K562 (cell line): ENCODE data around the gene DAB1. TPM values are rescaled to one million over a fixed set of nuclear protein-coding genes. Genes with fewer than 3 reads are reported as not detected.

Source experiments
- ATAC-seq: fragments of 200-7000 bp; cut with Tn5 transposase; 3 replicates; pipeline ENCODE4 v1.9.1; 2020; ENCODE audit warnings: moderate library complexity
- BruUV-seq: library from RNA; stranded (reverse); fragments of 400-500 nt; replicated peaks from 2 replicates; lab custom pipeline; 2021; lab: Mats Ljungman, UMichigan
- CTCF ChIA-PET: fragments of 300-600 bp; formaldehyde crosslinking; extraction: SDS; loops from one replicate; lab custom pipeline; 2021; ENCODE audit warnings: low intra/inter-chr PET ratio; lab: Yijun Ruan, JAX
- POLR2A ChIA-PET: fragments of 300-600, 350-650 bp; sonication (Branson Sonifier 250); formaldehyde crosslinking; extraction: SDS; loops from one replicate; lab custom pipeline; 2021; ENCODE audit warnings: antibody characterized with exemption, inconsistent platforms; lab: Yijun Ruan, JAX
- DNase-seq, 4 experiments: peaks; one replicate each; pipeline versions ENCODE4 v3.0.0 to v3.0.0-alpha.2; 2011 to 2018; ENCODE audit warnings: low spot score in 3 of 4, mixed read lengths in 3 of 4; ENCODE audit errors: extremely low read depth in 1 of 4
- FAIRE-seq: peaks from 2 replicates; lab custom pipeline; 2011; peaks lifted over from hg19 to GRCh38; lab: Jason Lieb, UNC
- H2AFZ ChIP-seq: 2 replicates; pipeline ENCODE4 v1.6.0; 2011; ENCODE audit warnings: low read depth, low read length, control low read depth, inconsistent platforms
- H3K27ac ChIP-seq: fragments of 200-600 bp; 3 replicates; pipeline ENCODE4 v1.8.0; 2011; ENCODE audit warnings: low read depth, mild to moderate bottlenecking, control low read depth, inconsistent platforms, low read length, moderate library complexity, mixed read lengths; ENCODE audit errors: extremely low read depth
- H3K27me3 ChIP-seq, 2 experiments: fragments of 300-600 bp in 1 of 2; 2 replicates in 1 of 2; 3 replicates in 1 of 2; pipeline versions ENCODE4 v1.6.0 to v1.8.0; 2011; ENCODE audit warnings: inconsistent platforms in 2 of 2, low read length in 2 of 2, mild to moderate bottlenecking in 1 of 2, mixed read lengths in 1 of 2, moderate library complexity in 1 of 2; ENCODE audit not compliant: control insufficient read depth in 2 of 2, insufficient read depth in 2 of 2
- H3K36me3 ChIP-seq: fragments of 300-600 bp; 3 replicates; pipeline ENCODE4 v1.8.0; 2011; ENCODE audit warnings: mild to moderate bottlenecking, low read length, inconsistent platforms; ENCODE audit not compliant: control insufficient read depth, insufficient read depth
- H3K4me1 ChIP-seq, 2 experiments: fragments of 200-600 bp in 1 of 2; replicated peaks in 1 of 2; 2 replicates in 1 of 2; 3 replicates in 1 of 2; pipeline versions ENCODE4 v1.5.1 to v1.8.0; 2011; ENCODE audit warnings: inconsistent platforms in 2 of 2, low read length in 2 of 2, mild to moderate bottlenecking in 1 of 2, mixed read lengths in 1 of 2, moderate library complexity in 1 of 2; ENCODE audit not compliant: control insufficient read depth in 2 of 2, insufficient read depth in 2 of 2
- H3K4me2 ChIP-seq: 2 replicates; pipeline ENCODE4 v1.6.1; 2011; ENCODE audit warnings: low read length, control low read depth, inconsistent platforms, mixed read lengths; ENCODE audit not compliant: insufficient read depth
- H3K4me3 ChIP-seq: fragments of 200-600 bp; sonication (generic), shearing (Covaris generic); 2 replicates; pipeline ENCODE4 v1.5.1; 2016; ENCODE audit warnings: control low read depth, inconsistent platforms
- H3K79me2 ChIP-seq: fragments of 200-600 bp; 3 replicates; pipeline ENCODE4 v1.8.0; 2011; ENCODE audit warnings: low read length, inconsistent platforms; ENCODE audit not compliant: control insufficient read depth, insufficient read depth
- H3K9ac ChIP-seq, 2 experiments: 2 replicates each; pipeline versions ENCODE4 v1.6.0 to v1.6.1; 2011; ENCODE audit warnings: low read depth in 2 of 2, low read length in 2 of 2, control low read depth in 1 of 2, inconsistent platforms in 1 of 2, mild to moderate bottlenecking in 1 of 2, mixed read lengths in 1 of 2; ENCODE audit not compliant: insufficient read depth in 1 of 2
- H3K9me1 ChIP-seq: one replicate; pipeline ENCODE4 v1.6.0; 2011; ENCODE audit warnings: inconsistent platforms, mild to moderate bottlenecking, low read length, moderate library complexity; ENCODE audit not compliant: control insufficient read depth, insufficient read depth
- H3K9me3 ChIP-seq: replicated peaks from 2 replicates; pipeline ENCODE4 v1.5.1; 2011; ENCODE audit warnings: low read depth, low read length, inconsistent platforms; ENCODE audit not compliant: control insufficient read depth, insufficient read depth
- H4K20me1 ChIP-seq: replicated peaks from 2 replicates; pipeline ENCODE4 v1.6.1; 2011; ENCODE audit warnings: low read length, inconsistent platforms, mixed read lengths; ENCODE audit not compliant: control insufficient read depth, insufficient read depth
- CHCHD3 ChIP-seq: fragments of 250-450 bp; sonication (Bioruptor Pico); IDR thresholded peaks from 2 replicates; pipeline ENCODE4 v2.1.2; 2022; ENCODE audit warnings: mild to moderate bottlenecking
- GTF2B ChIP-seq: IDR thresholded peaks from 2 replicates; pipeline ENCODE4 v1.6.1; 2011; ENCODE audit not compliant: insufficient read length; ENCODE audit errors: extremely low read depth
- KDM1A ChIP-seq, 2 experiments: fragments of 450-650 bp; IDR thresholded peaks; 2 replicates each; pipeline ENCODE4 v1.6.1; 2016; ENCODE audit warnings: mild to moderate bottlenecking in 2 of 2
- MAFG ChIP-seq: fragments of 450-650 bp; conservative IDR thresholded peaks from 2 replicates; pipeline ENCODE4 v1.6.1; 2016; ENCODE audit warnings: missing genetic modification characterization, missing compliant biosample characterization
- MAX ChIP-seq: sonication (generic); formaldehyde crosslinking; IDR thresholded peaks from 2 replicates; pipeline ENCODE4 v1.9.0; 2022; ENCODE audit warnings: mild to moderate bottlenecking, missing genetic modification reagents
- MIER1 ChIP-seq: fragments of 450-650 bp; IDR thresholded peaks from 2 replicates; pipeline ENCODE4 v1.6.1; 2016; ENCODE audit warnings: antibody characterized with exemption, mild to moderate bottlenecking, low read depth
- NCOA4 ChIP-seq: fragments of 450-650 bp; IDR thresholded peaks from 2 replicates; pipeline ENCODE4 v1.6.1; 2018; ENCODE audit warnings: mild to moderate bottlenecking; ENCODE audit not compliant: partially characterized antibody
- NELFE ChIP-seq: IDR thresholded peaks from 2 replicates; pipeline ENCODE4 v1.6.1; 2011; ENCODE audit warnings: mild to moderate bottlenecking; ENCODE audit not compliant: insufficient read depth, insufficient read length
- NFE2L1 ChIP-seq: fragments of 450-650 bp; IDR thresholded peaks from 2 replicates; pipeline ENCODE4 v1.6.1; 2016; ENCODE audit warnings: missing genetic modification characterization, low read depth, mild to moderate bottlenecking, missing compliant biosample characterization, moderate library complexity, borderline replicate concordance
- NR3C1 ChIP-seq: sonication (generic); formaldehyde crosslinking; IDR thresholded peaks from 2 replicates; pipeline ENCODE4 v1.8.1; 2022; ENCODE audit warnings: missing genetic modification reagents
- OTX1 ChIP-seq: fragments of 450-650 bp; formaldehyde crosslinking; IDR thresholded peaks from 2 replicates; pipeline ENCODE4 v1.4.0; 2022; ENCODE audit warnings: mild to moderate bottlenecking
- SMAD2 ChIP-seq: fragments of 150-350 bp; IDR thresholded peaks from 2 replicates; pipeline ENCODE4 v1.6.1; 2014; ENCODE audit warnings: low read depth, mild to moderate bottlenecking, low read length
- ZNF699 ChIP-seq: fragments of 250-450 bp; sonication (Bioruptor Pico); IDR thresholded peaks from 2 replicates; pipeline ENCODE4 v1.8.0; 2021; ENCODE audit warnings: mild to moderate bottlenecking, moderate library complexity; ENCODE audit not compliant: insufficient replicate concordance
- WGBS: fragments of 100-300 bp; shearing (Covaris generic); methylation state at CpG from one replicate; pipeline ENCODE4 v1.1.6; 2016; ENCODE audit warnings: low coverage, mixed read lengths; ENCODE audit not compliant: insufficient coverage; ENCODE audit errors: missing lambda C conversion rate; 5-methylcytosine and 5-hydroxymethylcytosine counted together
- in situ Hi-C: fragments of 300-500 bp; cut with MboI; formaldehyde crosslinking; loops from 4 replicates; pipeline ENCODE4 v1.15.0; 2018; ENCODE audit warnings: inconsistent platforms, mixed read lengths
- intact Hi-C: fragments of 100-400 bp; cut with micrococcal nuclease; formaldehyde crosslinking; loops from 2 replicates; pipeline ENCODE4 v1.14.2; 2022
- polyA plus RNA-seq, 8 experiments: library from polyadenylated mRNA; depleted of rRNA in 4 of 8; stranded (reverse) in 5 of 8; unstranded in 3 of 8; fragments of >200 nt; fragmentation: Nextera tagmentation in 2 of 8; fragmentation: Illumina TruSeq in 1 of 8; extraction: Ambion mirVana in 2 of 8; extraction: Trizol in 1 of 8; gene quantifications; 2 replicates each; pipeline versions ENCODE4 v1.2.1 to v1.2.3, GENCODE V29; 2011 to 2014; ENCODE audit warnings: inconsistent platforms in 1 of 8, missing spikeins in 1 of 8
- total RNA-seq, 7 experiments: library from RNA; depleted of rRNA in 6 of 7; stranded (reverse); fragments of >200 nt in 6 of 7; fragmentation: Illumina TruSeq in 2 of 7; extraction: Trizol in 2 of 7; gene quantifications; 2 replicates each; pipeline versions ENCODE4 v1.2.1 to v1.2.3, GENCODE V29; 2011 to 2021; ENCODE audit warnings: low replicate concordance in 1 of 7

Gene DAB1
- total and polyA plus RNA-seq, 9 of the 15 experiments (the other 6 are each of a cell fraction or from before 2014, with no cell fraction given), result not detected

GRCh38 chr1:57156907-57157306, 267.0 kb downstream of the DAB1 start:
- H3K9me1 ChIP-seq, result no peaks in the 10 kb centered on the region
- no peak overlapping the region for H2AFZ ChIP-seq
- H3K27me3 ChIP-seq, result peaks cover 0 to 7% of the 10 kb centered on the region in 2 experiments; a peak in 2 of 5 replicates
- no peaks in the 10 kb centered on the region for H3K79me2 ChIP-seq
- FAIRE-seq (no peak), DNase-seq (no peak), ATAC-seq (no peak)
- TF ChIP-seq NCOA4 (no peak), NELFE (no peak), MAX (CRISPR knock-in tag) (no peak), GTF2B (no peak), ZNF699 (CRISPR knock-in tag) (no peak), MIER1 (no peak), OTX1 (CRISPR knock-in tag) (no peak), NR3C1 (CRISPR knock-in tag) (no peak), SMAD2 (no peak), MAFG (tag) (no peak), NFE2L1 (no peak), CHCHD3 (no peak), KDM1A (IDR thresholded peaks at IDR 0.05) (no peak)
- intact Hi-C loops (no loop called here), in situ Hi-C loops (no loop called here)
- CTCF ChIA-PET, result no interaction called here
- H3K9me3 ChIP-seq, result no peaks in the 10 kb centered on the region
- no peak overlapping the region for H3K4me3 ChIP-seq
- no peak overlapping the region for H3K9ac ChIP-seq
- no peak overlapping the region for H3K4me2 ChIP-seq
- POLR2A ChIA-PET, result interaction anchor here (0.8 kb wide), 1 partner anchor 186 kb away, joined by 3 read pairs; no protein-coding TSS in a partner anchor
- no peaks in the 10 kb centered on the region for H3K36me3 ChIP-seq
- WGBS, result 3% methylated on average over 3 of the region's 3 CpGs
- H4K20me1 ChIP-seq, result no peaks in the 10 kb centered on the region
- H3K4me1 ChIP-seq, result no peaks in the 10 kb centered on the region
- BruUV-seq, result no TSS peak
- no peak overlapping the region for H3K27ac ChIP-seq
